Measurements from ENCODE around the gene KCNAB1. TPM values are rescaled to one million over a fixed set of nuclear protein-coding genes. Genes with fewer than 3 reads are reported as not detected.

KCNAB1 gene
- total and polyA plus RNA-seq, 2 of the 8 experiments (the other 6 are each of a cell fraction or from before 2014, with no cell fraction given), result 0.51 to 2.3 TPM

DNA sequence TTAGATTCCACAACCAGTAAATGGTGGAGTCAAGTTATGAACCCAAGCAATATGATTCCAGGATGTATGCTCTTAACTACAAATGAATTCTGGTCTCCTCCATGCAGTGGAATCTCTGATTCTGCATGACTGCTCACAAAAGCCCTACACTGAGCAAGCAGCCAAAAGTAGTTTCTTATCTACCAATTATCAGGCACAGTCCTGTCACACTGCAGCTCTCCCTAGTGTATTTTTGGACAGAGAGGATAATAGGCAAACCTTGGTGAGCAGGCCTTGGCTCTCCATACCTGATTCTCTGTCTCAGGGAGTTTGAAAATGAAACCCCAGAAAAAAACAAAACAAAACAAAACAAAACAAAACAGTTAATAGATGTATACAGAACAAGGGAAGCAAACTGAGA is 438.0 kb downstream of the KCNAB1 start (continued):
- TF ChIP-seq ASH2L (IDR thresholded peaks at IDR 0.05; ENCODE audit: low read length) (no peak), TEAD4 (IDR thresholded peaks at IDR 0.05; ENCODE audit: low read depth, low read length) (no peak), SP1 (IDR thresholded peaks at IDR 0.05; ENCODE audit: low read depth, low read length) (no peak), CREB1 (IDR thresholded peaks at IDR 0.05) (no peak), POLR2AphosphoS5 (IDR thresholded peaks at IDR 0.05; ENCODE audit: low read depth, low read length) (no peak), TAF1 (IDR thresholded peaks at IDR 0.05; ENCODE audit: low read depth, low read length) (no peak), NRF1 (IDR thresholded peaks at IDR 0.05; ENCODE audit: low read depth, low read length) (no peak)

Data from H1 (cell line).